Measurements from ENCODE around the gene PTTG1.

- TF ChIP-seq, protein P1, sequence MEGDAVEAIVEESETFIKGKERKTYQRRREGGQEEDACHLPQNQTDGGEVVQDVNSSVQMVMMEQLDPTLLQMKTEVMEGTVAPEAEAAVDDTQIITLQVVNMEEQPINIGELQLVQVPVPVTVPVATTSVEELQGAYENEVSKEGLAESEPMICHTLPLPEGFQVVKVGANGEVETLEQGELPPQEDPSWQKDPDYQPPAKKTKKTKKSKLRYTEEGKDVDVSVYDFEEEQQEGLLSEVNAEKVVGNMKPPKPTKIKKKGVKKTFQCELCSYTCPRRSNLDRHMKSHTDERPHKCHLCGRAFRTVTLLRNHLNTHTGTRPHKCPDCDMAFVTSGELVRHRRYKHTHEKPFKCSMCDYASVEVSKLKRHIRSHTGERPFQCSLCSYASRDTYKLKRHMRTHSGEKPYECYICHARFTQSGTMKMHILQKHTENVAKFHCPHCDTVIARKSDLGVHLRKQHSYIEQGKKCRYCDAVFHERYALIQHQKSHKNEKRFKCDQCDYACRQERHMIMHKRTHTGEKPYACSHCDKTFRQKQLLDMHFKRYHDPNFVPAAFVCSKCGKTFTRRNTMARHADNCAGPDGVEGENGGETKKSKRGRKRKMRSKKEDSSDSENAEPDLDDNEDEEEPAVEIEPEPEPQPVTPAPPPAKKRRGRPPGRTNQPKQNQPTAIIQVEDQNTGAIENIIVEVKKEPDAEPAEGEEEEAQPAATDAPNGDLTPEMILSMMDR (IDR thresholded peaks at IDR 0.05) = no peak
- TF ChIP-seq EP300 (IDR thresholded peaks at IDR 0.05) = no peak
Measured at GRCh38 chr5:160398806-160399205, 22.8 kb upstream of the PTTG1 start.
